PC-3 (cell line): ENCODE results near the gene ABLIM3. TPM values are rescaled to one million over a fixed set of nuclear protein-coding genes. Genes with fewer than 3 reads are reported as not detected.
A peak's percentile ranks its signal among the peaks of the same experiment; 100 is the strongest.

Source experiments
- ATAC-seq: fragments of 200-7000 bp; cut with Tn5 transposase; 2 replicates; pipeline ENCODE4 v1.9.1; 2020; ENCODE audit warnings: mild to moderate bottlenecking, moderate library complexity
- BruUV-seq: library from RNA; stranded (reverse); fragments of 400-500 nt; replicated peaks from 2 replicates; lab custom pipeline; 2021; lab: Mats Ljungman, UMichigan
- CTCF ChIA-PET: fragments of 300-600 bp; sonication (Branson Sonifier 250); formaldehyde crosslinking; loops from one replicate; lab custom pipeline; 2022; ENCODE audit warnings: antibody characterized with exemption; lab: Charles Lee
- POLR2A ChIA-PET: fragments of 300-600 bp; sonication (Branson Sonifier 250); formaldehyde crosslinking; loops from one replicate; lab custom pipeline; 2022; ENCODE audit warnings: antibody characterized with exemption; ENCODE audit not compliant: unreplicated experiment; lab: Charles Lee
- DNase-seq: peaks from one replicate; pipeline ENCODE4 v3.0.0-alpha.2; 2015
- H2AFZ ChIP-seq: fragments of 300-600 bp; sonication (generic); 2 replicates; pipeline ENCODE4 v1.6.0; 2016; ENCODE audit warnings: antibody characterized with exemption, low read length
- H3F3A ChIP-seq: fragments of 300-600 bp; sonication (generic); one replicate; pipeline ENCODE4 v1.6.0; 2017; ENCODE audit warnings: antibody characterized with exemption, low read length, control low read depth, mild to moderate bottlenecking; ENCODE audit not compliant: unreplicated experiment
- H3K27ac ChIP-seq: fragments of 300-600 bp; sonication (generic); 2 replicates; pipeline ENCODE4 v1.5.1; 2016; ENCODE audit warnings: mild to moderate bottlenecking, low read length
- H3K27me3 ChIP-seq: fragments of 300-600 bp; sonication (generic); 2 replicates; pipeline ENCODE4 v1.6.1; 2016; ENCODE audit warnings: low read length, mixed read lengths
- H3K36me3 ChIP-seq: fragments of 300-600 bp; sonication (generic); 2 replicates; pipeline ENCODE4 v1.6.1; 2016; ENCODE audit warnings: low read depth, mixed run types, low read length, mixed read lengths
- H3K4me1 ChIP-seq: fragments of 300-600 bp; sonication (generic); 2 replicates; pipeline ENCODE4 v1.5.1; 2016; ENCODE audit warnings: low read length; ENCODE audit not compliant: insufficient read depth
- H3K4me2 ChIP-seq: fragments of 300-600 bp; sonication (generic); 2 replicates; pipeline ENCODE4 v1.6.0; 2016; ENCODE audit warnings: low read length
- H3K4me3 ChIP-seq: fragments of 300-600 bp; sonication (generic); 2 replicates; pipeline ENCODE4 v1.5.1; 2016; ENCODE audit warnings: mild to moderate bottlenecking, low read length, mixed read lengths
- H3K79me2 ChIP-seq: fragments of 300-600 bp; sonication (generic); 2 replicates; pipeline ENCODE4 v1.6.1; 2017; ENCODE audit warnings: low read length, mixed read lengths
- H3K9ac ChIP-seq: fragments of 300-600 bp; sonication (generic); 2 replicates; pipeline ENCODE4 v1.6.0; 2016; ENCODE audit warnings: mild to moderate bottlenecking, low read length
- H3K9me2 ChIP-seq: fragments of 300-600 bp; sonication (generic); replicated peaks from 2 replicates; pipeline ENCODE4 v1.6.1; 2016; ENCODE audit warnings: mixed run types, low read length, mixed read lengths
- H3K9me3 ChIP-seq: fragments of 300-600 bp; sonication (generic); 2 replicates; pipeline ENCODE4 v1.6.1; 2016; ENCODE audit warnings: low read length, mixed read lengths
- H4K20me1 ChIP-seq: fragments of 300-600 bp; sonication (generic); 2 replicates; pipeline ENCODE4 v1.6.1; 2016; ENCODE audit warnings: low read length, mixed read lengths
- CTCF ChIP-seq: fragments of 300-600 bp; sonication (generic); conservative IDR thresholded peaks from 2 replicates; pipeline ENCODE4 v1.5.1; 2017; ENCODE audit warnings: antibody characterized with exemption, low read depth, mild to moderate bottlenecking, low read length
- EZH2 ChIP-seq: fragments of 300-600 bp; sonication (generic); IDR thresholded peaks from one replicate; pipeline ENCODE4 v1.6.1; 2017; ENCODE audit warnings: antibody characterized with exemption, mild to moderate bottlenecking, low read length; ENCODE audit not compliant: unreplicated experiment
- EZH2phosphoT487 ChIP-seq: fragments of 300-600 bp; sonication (generic); IDR thresholded peaks from 2 replicates; pipeline ENCODE4 v1.6.1; 2018; ENCODE audit warnings: mild to moderate bottlenecking, antibody characterized with exemption, low read length, borderline replicate concordance
- intact Hi-C: fragments of 100-400 bp; cut with micrococcal nuclease; formaldehyde crosslinking; loops from 2 replicates; pipeline ENCODE4 v1.9.0; 2023
- total RNA-seq: library from RNA; depleted of rRNA; stranded (reverse); fragments of >200 nt; gene quantifications from 2 replicates; pipeline ENCODE4 v1.2.3, GENCODE V29; 2014

The ABLIM3 gene
- total RNA-seq, 1 experiment from 2014 or later, result 43.6 TPM

- DNase-seq, result no peak
- H3F3A ChIP-seq, result peaks cover 4% of the 10 kb centered on the region
- H3K9me2 ChIP-seq, result no peaks in the 10 kb centered on the region
- ATAC-seq, result no peak
- peak overlapping the region; percentile 19 for H3K27ac ChIP-seq
- H3K9ac ChIP-seq, result no peak overlapping the region
- H3K27me3 ChIP-seq, result no peaks in the 10 kb centered on the region
- H3K4me1 ChIP-seq, result peaks cover 33% of the 10 kb centered on the region
- no TSS peak for BruUV-seq
- ChIA-PET CTCF (no interaction called here), POLR2A (no interaction called here)
- H3K9me3 ChIP-seq, result no peaks in the 10 kb centered on the region
- no peak overlapping the region for H3K4me3 ChIP-seq
- H4K20me1 ChIP-seq, result no peaks in the 10 kb centered on the region
- H3K79me2 ChIP-seq, result peaks cover 41% of the 10 kb centered on the region
- no peak overlapping the region for H2AFZ ChIP-seq
- no peaks in the 10 kb centered on the region for H3K36me3 ChIP-seq
- H3K4me2 ChIP-seq, result no peak overlapping the region
- intact Hi-C loops, result no loop called here
- TF ChIP-seq EZH2phosphoT487, result no peak
- TF ChIP-seq EZH2, result no peak
- TF ChIP-seq CTCF, result no peak
These were observed 25.4 kb downstream of the ABLIM3 start for GRCh38 chr5:149166591-149167100.

- Histone ChIP-seq H3K4me2 (no peak overlapping the region), H3K4me3 (no peak overlapping the region), H3K36me3 (no peaks in the 10 kb centered on the region), H3F3A (no peaks in the 10 kb centered on the region), H3K27me3 (no peaks in the 10 kb centered on the region), H2AFZ (no peak overlapping the region), H3K27ac (no peak overlapping the region), H4K20me1 (no peaks in the 10 kb centered on the region), H3K9ac (no peak overlapping the region), H3K79me2 (peaks cover 38% of the 10 kb centered on the region), H3K4me1 (peaks cover 35% of the 10 kb centered on the region), H3K9me2 (no peaks in the 10 kb centered on the region), H3K9me3 (no peaks in the 10 kb centered on the region)
- CTCF ChIA-PET, result no interaction called here
- intact Hi-C loops, result no loop called here
- TF ChIP-seq CTCF (no peak), EZH2 (no peak), EZH2phosphoT487 (no peak)
- ATAC-seq (no peak), DNase-seq (no peak)
- BruUV-seq, result no TSS peak
- POLR2A ChIA-PET, result no interaction called here
These were observed 27.1 kb downstream of the ABLIM3 start for GRCh38 chr5:149168276-149168906.

- Histone ChIP-seq H2AFZ (no peak overlapping the region), H3F3A (no peaks in the 10 kb centered on the region), H3K79me2 (peaks cover 27% of the 10 kb centered on the region), H3K27me3 (no peaks in the 10 kb centered on the region), H3K9me2 (no peaks in the 10 kb centered on the region), H3K4me1 (peaks cover 53% of the 10 kb centered on the region), H3K9ac (no peak overlapping the region), H3K4me3 (no peak overlapping the region), H3K36me3 (no peaks in the 10 kb centered on the region), H3K9me3 (no peaks in the 10 kb centered on the region), H4K20me1 (no peaks in the 10 kb centered on the region), H3K4me2 (no peak overlapping the region), H3K27ac (no peak overlapping the region)
- POLR2A ChIA-PET, result no interaction called here
- ATAC-seq (no peak), DNase-seq (no peak)
- CTCF ChIA-PET, result interaction anchor here (0.6 kb wide), 1 partner anchor 39 kb away, joined by 3 read pairs; no protein-coding TSS in a partner anchor
- intact Hi-C loops, result no loop called here
- TF ChIP-seq CTCF (no peak), EZH2 (no peak), EZH2phosphoT487 (no peak)
- BruUV-seq, result no TSS peak
These were observed 29.0 kb downstream of the ABLIM3 start for GRCh38 chr5:149170299-149170698.
